Measurements from ENCODE around the gene CLEC10A.
"Not testable (repeated sequence)": the region's sequence is repeated elsewhere in the genome, so short reads cannot be mapped to it uniquely, and the experiment has no call there.

Gene CLEC10A

GRCh38 chr17:7079581-7080455 lies at the start of gene CLEC10A:
Gene CLEC10A, minus strand, starts transcription at chr17:7080251. Its CDS starts 1,439 bp downstream, at chr17:7078812.
- no peak for DNase-seq

DNA sequence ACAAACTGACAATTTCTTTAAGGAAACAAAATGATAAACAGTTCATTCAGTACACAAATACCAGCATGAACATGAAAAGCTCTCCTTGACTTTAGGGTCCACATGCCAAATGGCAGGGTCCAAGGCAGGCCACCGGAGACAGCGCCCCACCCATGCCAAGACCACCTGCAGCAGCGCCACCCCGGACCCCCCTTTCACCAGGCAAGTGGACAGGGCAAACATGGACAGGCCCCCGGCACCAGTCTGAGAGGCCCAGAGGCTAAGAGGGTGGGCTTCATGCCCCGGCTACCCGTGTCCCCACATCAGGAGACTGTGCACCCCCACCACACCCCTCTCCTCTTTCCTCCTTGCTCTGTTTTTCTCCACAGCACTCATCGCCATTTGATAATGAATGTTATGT lies 49.3 kb upstream of the CLEC10A start:
- DNase-seq = no peak

DNA sequence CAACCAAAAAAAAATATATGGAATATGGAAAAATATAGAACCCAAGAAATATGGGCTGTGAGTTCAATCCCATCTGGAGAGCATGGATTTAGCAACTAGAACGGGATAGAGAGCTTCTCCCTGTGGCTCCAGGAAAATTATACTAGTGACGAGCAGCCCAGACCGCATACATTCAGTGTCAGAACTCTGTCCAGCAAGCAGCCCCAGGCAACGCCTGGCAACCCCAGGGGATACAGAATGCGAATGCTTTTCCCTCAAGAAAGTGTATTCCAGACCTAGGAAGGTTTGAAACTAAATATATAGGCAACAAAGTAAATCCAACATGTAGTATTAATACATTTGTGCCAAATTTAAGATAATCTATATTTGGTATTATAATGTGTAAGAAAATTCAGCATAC lies 48.1 kb upstream of the CLEC10A start:
- no peak for DNase-seq

DNA sequence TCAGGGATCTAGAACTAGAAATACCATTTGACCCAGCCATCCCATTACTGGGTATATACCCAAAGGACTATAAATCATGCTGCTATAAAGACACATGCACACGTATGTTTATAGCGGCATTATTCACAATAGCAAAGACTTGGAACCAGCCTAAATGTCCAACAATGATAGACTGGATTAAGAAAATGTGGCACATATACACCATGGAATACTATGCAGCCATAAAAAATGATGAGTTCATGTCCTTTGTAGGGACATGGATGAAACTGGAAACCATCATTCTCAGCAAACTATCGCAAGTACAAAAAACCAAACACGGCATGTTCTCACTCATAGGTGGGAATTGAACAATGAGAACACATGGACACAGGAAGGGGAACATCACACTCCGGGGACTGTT lies 47.5 kb upstream of the CLEC10A start:
- not testable (repeated sequence) for DNase-seq

DNA sequence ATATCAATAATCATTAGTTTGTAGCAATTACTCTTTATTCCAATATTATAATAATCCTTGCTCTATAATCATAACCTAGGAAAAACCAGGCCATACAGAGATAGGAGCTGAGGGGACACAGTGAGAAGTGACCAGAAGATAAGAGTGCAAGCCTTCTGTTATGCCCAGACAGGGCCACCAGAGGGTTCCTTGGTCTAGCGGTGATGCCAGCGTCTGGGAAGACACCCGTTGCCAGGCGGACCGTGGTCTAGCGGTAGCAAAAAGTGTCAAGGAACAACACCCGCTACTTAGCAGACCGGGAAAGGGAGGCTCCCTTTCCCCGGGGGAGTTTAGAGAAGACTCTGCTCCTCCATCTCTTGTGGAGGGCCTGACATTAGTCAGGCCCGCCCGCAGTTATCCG lies 46.3 kb upstream of the CLEC10A start:
- DNase-seq = not testable (repeated sequence)

DNA sequence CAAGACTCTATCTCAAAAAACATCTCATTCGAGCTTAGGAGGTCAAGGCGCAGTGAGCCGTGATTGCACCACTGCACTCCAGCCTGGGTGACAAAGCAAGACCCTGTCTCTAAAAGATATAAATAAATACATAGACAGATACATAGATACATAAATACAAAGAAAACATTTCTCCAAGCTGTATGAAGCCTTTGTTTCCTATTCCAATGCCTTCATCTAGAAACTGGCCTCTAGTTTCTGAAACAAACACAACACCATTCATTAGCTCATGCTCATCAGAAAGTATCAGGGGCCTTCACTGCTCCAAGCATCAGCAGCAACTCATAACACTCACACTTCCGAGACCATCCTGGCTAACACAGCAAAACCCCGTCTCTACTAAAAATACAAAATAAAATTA lies 44.9 kb upstream of the CLEC10A start:
- no peak for DNase-seq

- DNase-seq = no peak
These were observed 43.8 kb upstream of the CLEC10A start for GRCh38 chr17:7123844-7124243.

DNA sequence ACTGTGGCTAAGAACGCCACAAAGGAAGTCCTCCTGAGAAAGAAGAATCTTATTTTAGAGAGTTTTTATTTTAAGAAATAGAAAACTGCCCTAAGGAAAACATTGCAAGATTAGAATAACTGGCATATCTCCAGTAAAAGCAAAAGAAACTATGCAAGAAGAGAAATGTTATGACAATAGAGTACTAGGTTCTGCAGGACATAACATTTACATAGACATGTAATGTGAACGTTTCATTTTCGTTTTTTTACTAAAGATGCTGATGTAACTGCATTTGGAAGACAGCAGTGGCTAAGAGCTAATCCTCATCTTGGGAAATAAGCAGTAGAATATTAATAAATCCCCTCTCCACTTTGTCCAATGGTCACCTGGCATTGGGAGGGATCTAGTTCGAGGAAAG lies 42.3 kb upstream of the CLEC10A start:
- DNase-seq = no peak

DNA sequence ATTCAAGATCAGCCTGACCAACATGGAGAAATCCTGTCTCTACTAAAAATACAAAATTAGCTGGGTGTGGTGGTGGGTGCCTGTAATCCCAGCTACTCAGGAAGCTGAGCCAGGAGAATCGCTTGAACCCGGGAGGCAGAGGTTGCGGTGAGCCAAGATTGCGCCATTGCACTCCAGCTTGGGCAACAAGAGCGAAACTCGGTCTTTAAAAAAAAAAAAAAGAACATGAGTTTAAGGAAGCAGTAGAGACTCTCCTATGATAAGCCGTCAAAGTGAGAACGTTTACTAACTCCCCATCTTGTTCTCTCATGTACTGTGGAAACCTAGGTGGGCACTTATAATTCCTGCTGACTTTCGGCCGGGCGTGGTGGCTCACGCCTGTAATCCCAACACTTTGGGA lies 40.6 kb upstream of the CLEC10A start:
- not testable (repeated sequence) for DNase-seq

- no peak for DNase-seq
These were observed 40.1 kb upstream of the CLEC10A start for GRCh38 chr17:7120123-7120522.

DNA sequence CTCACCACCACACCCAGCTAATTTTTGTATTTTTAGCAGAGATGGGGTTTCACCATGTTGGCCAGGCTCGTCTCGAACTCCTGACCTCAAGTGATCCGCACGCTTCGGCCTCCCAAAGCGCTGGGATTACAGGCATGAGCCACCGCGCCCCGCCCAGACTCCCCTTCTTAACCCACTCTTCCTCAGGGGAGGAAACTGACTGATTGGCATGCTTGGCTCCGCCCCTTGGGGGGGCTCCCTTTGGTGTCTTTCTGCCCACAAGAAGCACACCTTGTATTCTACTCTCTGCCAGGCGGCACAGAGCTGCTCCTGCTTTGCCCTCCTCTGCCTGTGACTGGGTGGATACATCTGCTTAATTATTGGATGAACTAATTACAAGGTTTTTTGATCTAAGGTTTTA lies 39.3 kb upstream of the CLEC10A start:
- DNase-seq = no peak

GRCh38 chr17:7114875-7115614 lies 35.0 kb upstream of the CLEC10A start:
- DNase-seq = no peak

- DNase-seq = no peak
These were observed 34.3 kb upstream of the CLEC10A start, which contains the start of gene ASGR2 for GRCh38 chr17:7114241-7114874. Gene ASGR2, minus strand, starts transcription at chr17:7114822. Its CDS starts 582 bp downstream, at chr17:7114240.

DNA sequence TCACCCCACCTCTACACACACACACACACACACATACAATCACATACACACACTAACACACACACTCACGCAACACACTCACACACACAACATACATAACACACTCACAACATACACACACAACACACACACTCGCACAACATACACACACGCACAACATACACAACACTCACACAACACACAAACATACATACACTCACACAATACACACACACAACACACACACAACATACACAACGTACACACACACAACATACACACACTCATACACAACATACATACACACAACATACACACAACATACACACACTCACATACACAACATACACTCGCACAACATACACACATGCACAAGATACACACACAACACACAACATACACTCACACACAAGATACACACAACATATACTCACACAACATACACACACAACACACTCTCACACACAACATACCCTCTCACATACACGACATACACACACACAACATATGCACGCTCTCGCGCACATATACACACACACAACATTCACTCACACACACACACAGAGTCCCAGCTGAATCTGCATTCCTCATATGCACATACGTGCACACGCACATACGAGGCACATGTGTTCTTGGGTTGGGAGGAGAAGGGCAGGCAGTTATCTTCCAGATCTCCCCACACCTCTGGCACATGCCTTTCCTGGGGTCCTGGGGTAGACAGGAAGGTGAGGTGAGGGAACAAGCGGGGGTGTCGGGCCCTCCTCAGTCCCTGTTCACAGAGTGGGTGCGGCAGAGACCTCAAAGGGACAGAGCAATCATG lies 33.4 kb upstream of the CLEC10A start:
- DNase-seq = no peak

DNA sequence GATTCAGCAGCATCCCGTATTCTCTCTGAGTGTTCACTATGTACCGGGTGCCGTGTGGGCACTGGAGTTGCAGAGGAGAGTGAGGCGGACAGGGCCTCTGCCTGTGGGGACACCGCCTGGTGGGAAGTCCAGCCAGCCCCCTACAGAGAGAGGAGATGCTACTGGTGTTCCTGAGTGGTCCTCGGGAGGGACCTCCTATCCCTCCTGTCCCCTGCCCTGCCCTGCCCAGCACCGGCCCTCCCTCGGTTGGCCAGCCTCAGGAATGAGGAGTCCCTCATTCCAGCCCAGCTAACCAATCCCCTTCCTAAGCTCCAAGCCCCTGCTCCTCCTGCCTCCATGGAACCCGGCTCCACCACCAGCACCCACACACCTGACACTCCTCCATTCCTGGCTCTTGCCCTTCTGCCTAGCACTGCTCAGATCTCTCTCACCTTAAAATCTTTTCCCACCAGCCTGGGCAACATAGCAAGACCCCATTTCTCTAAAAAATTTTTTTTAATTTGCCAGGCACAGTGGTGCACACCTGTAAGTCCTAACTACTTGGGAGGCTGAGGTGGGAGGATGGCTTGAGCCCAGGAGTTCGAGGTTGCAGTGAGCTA lies 32.6 kb upstream of the CLEC10A start:
- no peak for DNase-seq

- DNase-seq = no peak
These were observed 31.9 kb upstream of the CLEC10A start for GRCh38 chr17:7111784-7112509.

- DNase-seq = no peak
These were observed 30.7 kb upstream of the CLEC10A start for GRCh38 chr17:7110617-7111306.

DNA sequence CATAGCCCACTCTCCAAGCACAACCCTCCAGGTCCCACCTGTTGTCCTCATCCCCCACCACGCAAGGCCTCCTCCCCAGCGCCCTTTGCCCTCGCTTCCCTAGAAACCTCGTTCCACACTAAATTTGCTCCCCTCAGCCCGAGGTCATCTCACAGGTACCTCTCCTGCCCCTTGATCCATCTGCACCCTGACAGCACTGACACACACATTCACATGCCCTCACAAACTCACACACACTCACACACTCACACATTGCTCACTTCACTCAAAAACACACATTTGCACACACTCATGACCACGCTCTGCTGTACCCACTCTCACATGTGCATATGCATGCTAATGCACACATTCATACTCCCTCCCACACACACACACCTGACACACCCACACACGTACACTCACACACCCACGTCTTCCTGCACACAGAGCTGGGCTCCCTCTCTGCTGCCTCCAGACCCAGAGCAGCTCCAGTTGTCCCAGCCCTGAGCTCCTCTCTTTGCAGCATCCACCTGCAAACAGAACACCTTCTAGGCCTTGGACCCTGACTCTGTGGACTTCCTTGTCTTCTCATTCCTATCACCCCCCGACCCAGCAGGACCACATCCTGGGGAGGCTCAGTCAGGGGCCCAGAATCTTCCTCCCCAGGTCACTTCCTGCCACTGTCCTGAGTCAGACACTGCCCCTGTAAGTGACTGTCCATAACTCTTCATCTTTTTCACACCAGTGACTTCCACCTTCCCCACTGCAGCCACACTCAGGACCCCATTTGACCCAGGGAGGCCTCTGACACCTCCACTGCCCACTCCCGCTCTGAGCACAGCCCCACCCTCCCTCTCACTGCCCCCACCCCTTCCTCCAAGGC lies 29.6 kb upstream of the CLEC10A start:
- no peak for DNase-seq

DNA sequence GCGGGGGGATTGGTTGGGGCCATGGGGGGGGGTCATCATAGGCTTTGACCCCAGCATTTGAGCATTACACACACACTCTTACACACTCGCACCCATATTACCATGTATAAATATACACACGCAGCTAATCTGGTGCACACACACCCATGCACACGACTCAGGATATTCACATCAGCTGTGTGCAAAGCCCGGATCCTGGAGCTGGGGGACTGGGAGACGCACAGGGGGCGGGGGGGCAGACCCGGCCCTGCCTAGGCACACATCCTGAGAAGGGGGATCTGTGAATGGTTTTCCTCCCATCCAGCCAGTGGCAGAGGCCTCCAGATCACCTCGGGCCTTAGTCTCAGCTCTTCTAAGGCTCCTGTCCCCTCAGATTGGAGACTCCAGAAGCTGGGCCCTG lies 28.9 kb upstream of the CLEC10A start:
- no peak for DNase-seq

DNA sequence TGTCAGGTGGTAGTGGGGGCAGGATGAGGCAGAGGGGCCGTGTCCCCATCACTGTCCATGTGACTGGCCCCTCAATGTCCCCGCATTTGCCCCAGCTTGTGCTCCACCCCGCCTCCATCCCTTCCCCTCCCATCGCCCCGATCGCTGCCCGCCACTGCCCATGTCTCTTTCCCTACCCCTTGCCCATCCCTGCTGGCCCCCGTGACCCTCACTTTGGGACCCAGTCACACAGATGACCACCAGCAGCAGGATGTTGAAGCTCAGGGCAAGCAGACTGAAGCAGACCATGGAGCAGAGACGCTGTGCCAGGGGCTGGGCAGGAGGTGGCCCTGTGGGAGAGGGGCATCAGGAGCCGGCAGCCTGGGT lies 28.5 kb upstream of the CLEC10A start:
- DNase-seq = no peak

All from DMS79 (cell line).